NCI-H1694 (cell line): ENCODE data around the gene KCNJ4.

Experiments used
- DNase-seq: peaks from one replicate; lab custom pipeline; 2025; lab: John Stamatoyannopoulos, UW

The KCNJ4 gene

DNA sequence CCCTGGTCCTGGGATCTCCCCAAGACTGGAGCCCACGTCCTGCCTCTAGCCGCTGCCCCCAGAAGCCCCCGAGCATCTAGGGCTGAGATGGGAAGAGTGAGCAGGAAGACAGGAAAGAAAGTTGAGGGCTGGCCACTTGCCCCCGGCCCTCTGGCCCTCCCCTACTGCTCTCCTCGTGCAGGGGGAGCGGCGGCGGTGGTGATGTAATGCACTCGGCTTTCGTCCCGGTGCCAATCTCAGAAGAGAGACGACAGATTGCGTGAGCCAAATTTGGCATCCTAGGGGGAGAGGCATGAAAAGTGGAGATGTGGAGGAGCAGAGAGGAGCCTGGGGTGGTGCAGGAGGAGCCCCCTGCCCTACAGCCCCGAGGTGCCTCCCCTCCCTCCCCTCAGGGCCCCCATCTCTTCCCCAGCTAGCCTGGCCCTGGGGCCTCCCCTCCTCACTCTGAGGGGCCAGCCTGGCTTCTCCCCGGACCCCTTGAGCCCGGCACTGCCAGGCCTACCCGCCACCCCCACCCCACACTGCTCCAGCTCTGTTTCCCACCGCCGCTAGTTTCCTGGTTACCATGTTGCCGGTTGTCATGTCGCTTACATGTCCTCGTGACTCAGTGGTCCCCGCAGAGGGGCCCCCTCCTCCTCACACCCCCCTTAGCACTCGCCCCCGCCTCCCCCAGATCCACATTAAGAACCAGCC, 2.5 kb downstream of the KCNJ4 start:
- DNase-seq, result peak; percentile 74

DNA sequence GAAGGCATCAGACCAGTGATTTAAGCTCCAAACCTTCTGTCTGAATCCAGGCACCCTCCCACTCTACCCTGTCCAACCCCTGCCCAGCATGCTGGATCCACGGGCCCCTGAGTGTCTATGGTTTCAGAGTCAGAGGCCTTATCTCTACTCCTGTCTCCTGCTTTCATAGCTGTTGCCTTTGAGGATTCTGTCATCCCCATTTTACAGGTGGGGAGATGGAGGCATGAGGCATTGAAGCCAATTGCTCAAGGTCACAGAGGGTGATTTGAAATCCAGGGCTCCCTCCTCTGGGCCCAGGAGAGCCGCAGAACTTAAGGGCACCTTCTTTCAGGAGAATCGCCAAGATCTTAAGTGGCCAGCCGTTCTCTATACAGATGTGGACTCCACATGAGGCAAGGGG, 3.1 kb downstream of the KCNJ4 start:
- no peak for DNase-seq

DNA sequence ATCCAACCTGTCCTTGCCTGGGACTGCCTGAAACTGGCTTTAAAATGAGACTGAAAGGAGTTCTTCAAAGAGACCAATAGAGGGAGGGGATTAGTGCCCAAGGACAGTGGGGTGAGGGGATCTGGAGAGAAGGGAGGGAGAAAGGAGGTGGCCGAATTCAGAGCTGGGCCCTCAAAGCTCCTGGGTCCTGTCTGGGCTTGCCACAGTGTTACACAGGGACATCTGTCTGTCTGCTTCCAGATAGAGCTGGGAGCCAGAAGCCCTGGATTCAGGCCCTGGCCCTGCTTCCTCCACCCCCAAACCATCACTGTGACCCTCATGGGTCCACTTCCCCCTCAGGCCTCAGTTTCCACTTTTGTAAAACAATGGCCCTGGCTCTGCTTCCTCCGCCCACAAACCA, 3.6 kb downstream of the KCNJ4 start:
- DNase-seq, result no peak

DNA sequence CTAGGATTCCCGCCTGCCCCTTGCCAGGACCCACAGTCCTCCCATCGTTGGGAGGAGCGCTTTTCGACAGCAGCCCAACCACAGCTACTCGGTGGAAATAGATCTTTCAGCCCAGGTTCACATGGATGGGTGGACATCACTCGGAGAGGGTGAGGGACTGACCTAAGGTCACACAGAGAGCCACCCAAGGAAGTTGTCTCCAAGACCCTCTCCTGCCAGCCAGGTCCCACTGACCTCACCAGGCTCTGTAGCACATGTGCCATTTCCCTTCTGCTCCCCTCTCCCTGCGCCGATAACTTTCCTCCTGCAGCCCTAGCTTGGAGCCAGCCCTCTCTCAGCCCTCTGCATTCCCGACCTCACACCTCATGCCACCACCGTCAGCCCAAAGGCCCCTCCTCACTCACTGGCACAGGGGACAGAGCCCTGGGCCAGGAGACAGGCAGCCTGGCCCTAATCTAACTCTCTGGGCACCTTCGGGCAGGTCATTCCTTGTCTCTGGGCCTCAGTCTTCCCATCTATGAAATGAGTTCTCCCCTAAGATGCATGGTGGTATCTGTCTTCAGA, 4.7 kb downstream of the KCNJ4 start:
- no peak for DNase-seq

DNA sequence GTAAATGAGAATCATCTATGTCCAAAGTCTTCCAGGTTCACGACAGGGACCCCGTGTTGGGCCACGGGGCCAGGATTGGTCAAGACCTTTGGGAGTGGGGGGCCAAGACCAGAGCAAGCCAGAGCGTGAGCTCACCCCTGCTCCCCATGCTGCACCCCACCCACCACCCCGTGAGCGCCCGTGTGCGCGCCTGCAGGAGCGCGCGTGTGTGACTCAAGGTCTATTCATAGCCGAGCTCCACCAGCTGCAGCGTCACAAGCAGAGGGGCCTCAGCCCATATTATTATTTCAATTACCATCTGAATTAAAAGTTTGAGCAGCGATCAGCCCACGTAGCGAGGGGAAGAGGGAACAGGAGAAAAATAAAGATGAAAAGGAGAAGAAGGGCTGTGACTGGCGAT, 5.2 kb downstream of the KCNJ4 start:
- DNase-seq, result no peak

DNA sequence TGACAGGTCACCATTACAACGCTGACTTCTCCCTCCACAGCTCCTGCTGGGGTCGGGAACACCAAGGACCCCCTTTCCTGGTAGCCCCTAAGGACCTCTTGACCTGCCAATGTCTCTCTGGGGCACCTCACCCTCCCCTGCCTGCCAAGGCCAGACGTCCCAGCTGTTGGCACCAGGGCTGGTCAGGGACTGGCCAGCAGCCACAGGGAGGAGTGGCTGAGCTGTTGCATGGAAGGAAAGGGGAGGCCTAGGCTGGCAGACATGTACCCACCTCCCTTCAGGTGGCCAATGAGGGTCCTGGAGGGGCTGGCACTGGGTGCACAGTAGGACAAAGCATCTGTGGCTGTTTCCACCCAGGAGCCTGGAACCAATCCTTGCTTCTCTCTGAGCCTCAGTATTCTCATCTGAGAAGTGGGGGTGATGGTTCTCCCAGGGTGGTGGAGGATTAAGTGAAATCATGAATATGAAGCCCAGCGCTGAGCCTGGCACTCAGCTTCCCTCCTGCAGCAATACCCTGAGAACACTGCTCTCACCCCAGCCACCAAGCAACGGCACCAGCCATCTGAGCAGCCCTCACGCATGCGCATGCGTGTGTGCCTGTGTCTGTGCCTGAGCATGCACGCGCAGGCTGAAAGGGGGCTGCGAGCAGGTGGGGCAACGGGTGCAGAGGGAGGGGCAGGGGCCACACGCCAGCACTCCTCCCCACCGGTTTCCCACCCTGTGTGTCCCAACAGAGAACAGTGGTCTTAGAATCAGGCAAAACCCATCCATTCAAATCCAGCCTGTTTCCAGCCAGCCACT, 5.9 kb downstream of the KCNJ4 start:
- no peak for DNase-seq

DNA sequence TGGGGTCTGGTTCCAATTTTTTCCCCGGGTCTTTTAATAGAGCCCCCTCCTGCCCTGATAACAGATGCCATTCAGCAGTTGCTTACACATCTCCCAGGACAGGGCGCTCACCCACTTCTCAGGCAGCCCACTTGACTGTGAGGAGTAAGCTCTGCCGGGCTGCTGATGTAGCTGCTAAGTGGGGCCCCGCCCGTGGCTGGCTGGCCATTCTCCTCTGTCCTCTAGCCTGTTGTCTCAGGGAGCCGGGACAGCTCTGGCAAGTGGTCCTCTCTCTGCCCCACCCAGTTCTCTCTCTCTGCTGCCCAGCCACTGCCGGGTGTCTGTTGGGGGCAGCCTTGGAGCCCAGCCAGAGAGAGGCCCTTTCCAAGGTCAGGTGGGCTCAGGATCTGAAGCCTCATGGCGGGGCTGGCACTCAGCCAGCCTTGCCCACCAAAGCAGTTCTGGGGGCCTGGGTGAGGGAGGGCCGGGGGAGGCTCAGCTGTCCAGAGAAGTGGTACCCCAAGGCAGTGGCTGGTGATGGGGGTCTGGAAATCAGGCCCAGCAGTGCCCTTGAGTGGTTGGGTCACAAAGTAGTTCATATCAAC, 8.9 kb downstream of the KCNJ4 start:
- no peak for DNase-seq

DNA sequence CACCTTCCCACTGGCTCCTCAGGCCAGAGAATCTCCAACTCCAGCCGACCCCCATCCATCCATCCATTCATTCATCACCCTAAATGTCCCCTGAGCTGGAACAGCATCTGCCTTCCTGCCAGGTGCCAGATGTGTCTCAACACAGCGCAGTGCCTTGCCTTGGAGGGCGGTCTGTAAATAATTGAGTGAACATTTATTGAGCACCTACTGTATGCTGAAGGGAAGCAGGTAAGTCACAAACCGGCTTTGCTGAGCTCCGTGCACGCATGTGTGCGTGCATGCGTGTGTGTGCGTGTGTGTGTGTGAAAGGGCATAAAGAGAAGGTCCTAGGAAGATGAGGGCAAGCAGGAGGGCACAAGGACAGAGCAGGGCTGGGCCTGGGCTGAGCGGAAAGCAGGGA, 10.2 kb downstream of the KCNJ4 start:
- no peak for DNase-seq

DNA sequence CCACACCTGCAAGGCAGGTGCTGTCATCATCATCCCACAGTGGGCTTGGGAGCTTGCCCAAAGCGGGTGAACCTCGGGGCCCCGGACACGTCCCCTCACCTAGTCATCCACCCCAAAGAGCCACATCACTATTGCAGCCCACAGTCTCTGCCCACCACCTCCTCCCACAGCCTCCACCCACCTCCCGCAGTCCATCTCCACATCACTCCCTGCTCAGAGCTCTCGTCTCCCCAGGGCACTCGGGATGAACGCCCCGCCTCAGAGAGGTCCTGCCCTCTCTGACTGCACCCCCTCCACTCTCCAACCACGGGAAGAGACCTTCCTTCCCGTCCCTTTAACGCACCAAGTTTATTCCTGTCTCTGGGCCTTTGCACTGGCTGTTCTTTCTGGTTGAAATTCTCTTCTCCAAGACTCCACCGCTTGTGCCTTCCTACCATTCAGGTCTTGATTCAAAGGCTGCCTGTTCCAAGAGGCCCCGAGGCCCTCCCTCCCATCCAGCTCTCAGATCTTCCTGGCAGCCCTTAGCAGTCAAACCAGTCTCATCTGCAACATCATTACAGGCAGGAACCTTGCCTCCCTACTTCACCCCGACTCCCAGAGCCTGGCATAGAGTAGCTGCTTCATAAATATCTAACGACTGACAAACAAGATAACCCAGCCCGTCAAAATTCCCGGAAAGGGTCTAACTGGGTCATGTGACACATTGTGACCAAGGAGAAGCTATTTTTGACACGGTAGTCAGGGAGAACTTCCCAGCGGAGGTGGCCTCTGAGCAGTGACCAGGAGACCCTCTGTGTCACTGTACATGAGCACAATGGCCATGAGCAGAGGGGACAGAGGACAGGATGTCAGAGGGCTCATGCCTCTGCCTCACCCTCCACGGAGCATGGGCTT, 11.1 kb downstream of the KCNJ4 start:
- no peak for DNase-seq

DNA sequence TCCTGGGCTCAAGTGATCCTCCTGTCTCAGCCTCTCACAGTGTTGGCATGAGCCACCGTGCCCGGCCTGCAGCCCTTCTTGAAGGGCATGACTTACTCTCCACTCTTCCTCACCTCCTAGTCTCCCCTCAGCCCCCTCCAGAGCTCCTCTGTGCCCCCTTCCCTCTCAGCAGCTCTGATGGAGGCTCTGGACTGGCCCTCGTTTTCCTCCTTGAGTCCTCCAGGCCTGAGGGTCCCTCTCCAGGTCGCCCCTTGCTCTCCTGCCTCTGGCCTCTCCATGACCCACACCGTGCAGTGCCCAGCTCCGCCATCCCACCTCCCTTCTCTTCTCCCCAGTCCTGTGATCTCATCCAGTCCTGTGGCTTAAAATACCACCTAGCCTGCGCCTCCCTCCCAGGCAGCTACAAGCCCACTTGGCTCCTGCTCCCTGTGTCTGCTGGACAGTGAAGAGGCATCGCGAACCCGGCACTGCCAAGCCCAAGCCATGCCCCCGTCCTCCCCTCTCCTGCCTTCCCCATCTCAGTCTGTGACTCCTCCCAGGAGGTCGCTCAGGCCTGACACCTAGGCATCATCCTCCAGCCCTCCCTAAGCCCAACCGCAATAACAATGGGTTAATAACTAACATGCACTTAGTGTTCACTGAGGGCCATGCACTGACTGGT, 11.9 kb downstream of the KCNJ4 start:
- no peak for DNase-seq

DNA sequence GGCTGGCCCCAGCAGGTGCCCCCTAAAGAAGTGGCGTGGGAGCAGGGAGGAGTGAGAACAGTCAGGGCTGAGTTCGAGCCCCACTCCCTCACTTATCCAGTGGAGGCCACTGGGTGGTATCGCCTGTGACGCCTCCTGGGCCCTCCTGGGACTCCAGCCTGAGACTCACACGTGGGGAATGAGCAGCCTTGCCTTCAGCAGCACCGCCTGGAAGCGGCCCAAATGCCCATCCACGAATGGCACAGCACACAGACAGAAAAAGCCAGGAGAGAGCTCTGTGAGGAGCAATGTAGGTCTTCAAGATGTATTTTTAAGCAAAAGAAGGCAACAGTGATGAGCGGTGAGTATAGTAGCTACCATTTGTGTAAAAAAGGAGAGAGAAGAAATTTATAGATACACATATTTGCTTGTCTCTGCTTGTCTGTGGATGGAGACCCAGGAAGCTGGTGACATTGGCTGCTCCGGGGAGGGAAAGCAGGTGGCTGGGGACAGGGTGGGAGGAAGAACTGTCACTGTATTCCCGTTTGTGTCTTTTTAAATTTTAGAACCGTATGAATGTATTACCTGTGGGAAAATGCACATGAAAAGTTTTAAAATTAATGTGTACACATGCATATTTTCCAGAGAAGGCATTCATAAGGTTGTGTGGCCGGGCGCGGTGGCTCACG, 13.2 kb downstream of the KCNJ4 start:
- no peak for DNase-seq

DNA sequence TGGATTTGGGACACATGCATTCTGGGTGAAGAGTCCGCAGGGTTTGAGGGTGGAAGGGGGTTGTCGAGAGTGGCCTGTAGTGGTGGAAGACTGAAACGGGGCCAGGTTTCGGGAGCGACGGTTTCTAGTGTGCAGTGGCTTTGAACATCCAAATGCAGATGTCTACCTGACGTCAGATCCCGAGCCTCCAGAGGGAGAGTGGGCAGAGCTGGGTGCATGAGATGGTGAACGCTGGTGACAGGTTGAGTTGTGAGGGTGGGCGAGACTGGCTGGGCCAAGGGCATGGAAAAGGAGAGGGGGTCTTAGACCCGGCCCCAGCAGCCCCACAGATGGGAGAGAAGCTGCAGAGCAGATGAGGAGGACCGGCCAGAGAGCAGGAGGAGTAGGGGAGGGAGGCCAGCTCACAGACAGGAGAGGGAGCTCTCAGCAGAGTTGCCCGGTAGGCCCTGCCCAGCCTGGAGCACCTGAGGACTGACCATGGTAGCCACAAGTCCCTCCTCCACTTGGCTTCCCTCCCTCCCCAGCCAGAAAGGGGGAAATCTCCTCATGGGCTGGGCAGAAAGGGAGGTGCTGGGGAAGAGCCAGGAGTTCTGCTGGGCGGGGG, 14.2 kb downstream of the KCNJ4 start:
- no peak for DNase-seq

DNA sequence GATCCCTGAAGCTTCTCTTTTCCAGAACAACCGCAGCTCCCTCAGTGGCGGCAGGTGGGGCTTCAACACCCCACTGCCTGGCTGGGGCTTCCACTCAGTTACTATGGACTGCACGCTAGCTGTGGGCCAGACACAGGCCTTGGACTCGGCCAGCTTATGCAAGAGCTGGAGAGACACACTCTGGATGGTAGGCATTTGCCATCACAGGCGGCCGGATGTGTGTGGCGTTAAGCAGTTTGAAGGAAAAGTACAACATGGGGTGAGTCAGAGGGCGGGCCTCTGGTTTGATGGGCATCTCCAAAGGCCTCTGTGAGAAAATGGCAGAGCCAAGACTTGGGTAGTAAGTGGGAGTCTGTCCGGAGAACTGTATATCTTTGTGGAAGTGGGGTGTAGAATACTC, 17.6 kb downstream of the KCNJ4 start:
- no peak for DNase-seq

DNA sequence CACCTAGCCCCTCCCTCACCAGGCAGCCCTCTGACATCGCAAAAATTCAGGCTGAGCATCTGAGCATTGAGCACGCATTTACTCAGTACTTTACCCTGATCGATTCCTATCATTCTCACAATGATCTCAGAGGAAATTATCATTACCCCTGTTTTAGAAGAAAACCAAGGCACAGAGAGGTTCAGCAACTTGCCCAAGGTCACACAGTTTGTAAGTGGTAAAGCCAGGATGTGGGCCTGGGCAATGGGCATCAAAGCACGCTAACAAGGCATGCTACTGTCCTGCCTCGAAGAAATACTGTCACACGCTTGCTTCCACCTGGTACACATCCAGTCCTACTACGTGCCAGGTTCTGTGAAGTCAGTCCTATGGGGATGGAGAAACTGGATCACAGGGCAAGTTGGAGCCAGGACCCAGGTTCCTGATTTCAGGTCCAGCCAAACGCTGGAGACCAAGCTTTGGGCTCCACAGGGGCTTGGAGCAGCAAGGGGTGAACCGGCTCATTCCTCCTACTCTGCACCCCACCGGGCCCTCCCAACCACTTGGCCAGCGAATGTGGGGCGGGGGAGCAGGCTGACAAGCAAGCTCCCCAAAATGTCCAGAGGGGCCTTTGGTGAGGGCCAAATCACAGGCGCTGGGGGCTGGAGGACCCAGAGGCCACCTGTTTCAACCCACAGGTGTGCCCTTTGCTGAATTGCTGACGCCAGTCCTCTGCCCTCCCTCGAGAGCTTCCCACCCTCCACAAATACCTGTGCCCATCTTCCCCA, 18.2 kb downstream of the KCNJ4 start:
- no peak for DNase-seq

DNA sequence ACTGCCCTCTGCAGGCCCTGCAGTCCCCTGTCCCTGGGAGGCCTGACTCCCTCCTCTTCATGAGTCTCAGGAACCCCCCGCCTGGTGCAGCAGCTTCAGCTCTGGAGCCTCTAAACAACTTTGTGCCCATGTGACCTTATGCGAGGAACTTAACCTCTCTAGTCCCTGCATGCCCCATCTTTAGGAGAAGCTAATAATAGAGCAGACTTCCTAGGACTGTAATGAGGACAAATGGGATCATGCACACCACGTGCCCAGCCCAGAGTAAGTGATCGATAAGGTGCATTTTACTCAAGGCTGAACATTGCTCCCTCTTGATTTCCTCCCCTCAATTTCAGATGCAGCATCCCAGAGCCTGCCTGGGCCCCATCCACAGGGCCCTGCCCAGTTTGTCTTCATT, 19.0 kb downstream of the KCNJ4 start:
- no peak for DNase-seq

DNA sequence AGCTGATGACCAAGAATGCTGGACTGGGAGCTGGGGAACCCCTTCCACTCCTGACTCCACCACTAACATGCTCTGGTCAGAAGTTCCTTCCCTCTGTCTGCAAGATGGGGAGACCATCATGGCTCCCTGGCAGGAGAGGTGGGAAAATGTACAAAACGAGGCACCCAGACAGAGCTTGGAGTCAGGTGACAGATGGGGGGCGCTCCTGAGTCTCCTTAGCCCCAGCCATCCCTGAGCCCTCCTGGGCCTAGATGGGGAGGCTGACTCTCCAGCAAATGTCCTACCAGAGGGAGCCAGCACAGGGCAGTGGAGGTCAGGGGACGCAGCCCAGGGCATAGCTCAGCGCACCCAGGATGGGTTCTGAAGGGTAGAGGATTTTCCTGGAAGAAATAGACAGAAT, 20.0 kb downstream of the KCNJ4 start:
- no peak for DNase-seq

DNA sequence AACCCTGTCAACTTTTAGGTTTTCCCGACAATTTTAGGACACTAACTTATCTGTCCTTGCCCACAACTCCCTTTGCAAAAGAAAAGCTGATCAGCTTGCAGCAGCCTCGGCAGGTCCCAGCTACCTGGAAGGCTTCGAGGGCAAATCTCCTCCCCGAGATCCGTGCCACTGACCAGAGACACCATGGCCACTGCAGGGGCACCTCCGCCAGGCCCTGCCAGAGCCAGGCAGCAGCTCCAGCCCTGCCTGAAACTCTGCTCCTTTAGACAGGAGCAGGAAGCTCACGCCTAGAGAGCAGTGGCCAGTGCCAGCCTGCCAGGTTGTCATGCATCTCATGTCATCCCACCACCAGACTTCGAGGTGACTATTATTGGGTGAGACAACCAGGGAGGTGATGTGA, 21.1 kb downstream of the KCNJ4 start:
- no peak for DNase-seq

DNA sequence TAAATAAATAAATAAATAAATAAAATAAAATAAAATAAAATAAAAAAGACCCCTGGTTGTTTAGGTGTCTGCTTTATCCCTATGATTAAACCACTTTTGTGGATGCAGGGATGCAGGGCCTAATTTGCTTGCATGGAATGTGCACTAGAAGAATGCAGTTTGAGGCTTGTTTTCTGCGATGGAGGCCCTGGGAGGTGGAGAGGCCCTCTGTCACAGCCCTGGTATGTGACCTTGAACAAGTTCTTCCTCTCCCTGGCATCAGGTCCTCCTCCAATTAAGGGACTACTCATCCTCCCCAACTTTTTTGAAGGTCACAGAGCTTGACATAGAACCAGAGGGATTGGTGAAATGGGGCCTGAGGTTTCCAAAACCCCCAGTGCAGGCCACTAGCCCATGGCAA, 22.7 kb downstream of the KCNJ4 start:
- no peak for DNase-seq

DNA sequence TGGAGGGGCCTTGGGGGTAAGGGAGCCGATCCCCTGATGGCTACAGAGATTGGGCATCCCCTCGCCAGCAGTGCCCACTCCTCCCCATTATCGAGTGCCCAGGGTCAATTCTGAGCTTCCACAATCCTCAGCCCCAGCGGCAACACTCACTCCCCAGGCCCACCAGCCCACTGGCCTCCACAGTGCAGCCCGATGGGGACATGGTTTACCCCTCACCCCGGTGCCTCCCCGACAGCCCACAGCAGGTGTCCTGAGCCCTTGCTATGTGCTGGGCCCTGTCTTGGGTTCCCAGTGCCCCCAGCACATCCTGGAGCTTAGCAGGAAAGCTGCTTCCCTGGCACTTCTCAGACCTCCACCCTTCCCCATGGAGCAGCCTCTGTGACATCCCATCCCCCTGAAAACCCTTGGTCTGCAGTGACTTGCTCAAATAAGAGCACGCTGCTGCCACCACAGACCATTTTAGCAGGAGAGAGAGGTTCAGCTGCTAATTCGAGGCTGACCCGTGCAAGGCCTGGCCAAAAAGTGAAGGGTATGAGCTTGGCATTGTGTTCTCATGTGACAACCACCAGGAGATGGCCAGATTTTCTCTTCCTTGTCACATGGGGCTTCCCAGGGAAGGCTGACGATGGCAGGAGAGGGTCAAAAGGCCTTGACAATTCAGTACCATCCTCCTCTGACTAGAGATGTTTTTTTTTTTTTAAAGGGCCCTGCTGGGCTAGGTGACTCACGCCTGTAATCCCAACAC, 23.6 kb downstream of the KCNJ4 start:
- no peak for DNase-seq
